GM19395 (cell line): ENCODE data around the gene PDE6B.
A peak's percentile ranks its signal among the peaks of the same experiment; 100 is the strongest.
"Not testable (repeated sequence)": the region's sequence is repeated elsewhere in the genome, so short reads cannot be mapped to it uniquely, and the experiment has no call there.

Source experiments
- ATAC-seq: cut with Tn5 transposase; IDR thresholded peaks from one replicate; pipeline ENCODE4 v1.9.1; 2021; ENCODE audit warnings: mild to moderate bottlenecking, moderate library complexity; ENCODE audit not compliant: unreplicated experiment

The PDE6B gene

GRCh38 chr4:667545-667925, 42.2 kb downstream of the PDE6B start:
- ATAC-seq: no peak

DNA sequence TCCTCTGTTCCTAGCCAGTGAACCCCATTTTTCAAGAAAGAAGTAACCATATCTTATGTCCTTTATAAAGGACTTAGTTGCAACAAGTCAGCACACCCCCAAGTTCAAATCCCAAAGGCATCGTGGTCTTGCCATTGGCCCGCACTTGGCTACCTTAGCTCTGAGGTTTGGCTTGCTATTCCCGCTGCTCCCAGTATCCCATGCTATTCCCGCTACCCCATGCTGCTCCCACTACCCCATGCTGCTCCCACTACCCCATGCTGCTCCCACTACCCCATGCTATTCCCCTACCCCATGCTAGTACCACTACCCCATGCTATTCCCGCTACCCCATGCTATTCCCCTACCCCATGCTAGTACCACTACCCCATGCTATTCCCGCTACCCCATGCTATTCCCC, 42.8 kb downstream of the PDE6B start:
- ATAC-seq: not testable (repeated sequence)

- not testable (repeated sequence) for ATAC-seq
Observed at GRCh38 chr4:669806-670559, 44.6 kb downstream of the PDE6B start.

GRCh38 chr4:671769-672168, 46.4 kb downstream of the PDE6B start:
- ATAC-seq: no peak

DNA sequence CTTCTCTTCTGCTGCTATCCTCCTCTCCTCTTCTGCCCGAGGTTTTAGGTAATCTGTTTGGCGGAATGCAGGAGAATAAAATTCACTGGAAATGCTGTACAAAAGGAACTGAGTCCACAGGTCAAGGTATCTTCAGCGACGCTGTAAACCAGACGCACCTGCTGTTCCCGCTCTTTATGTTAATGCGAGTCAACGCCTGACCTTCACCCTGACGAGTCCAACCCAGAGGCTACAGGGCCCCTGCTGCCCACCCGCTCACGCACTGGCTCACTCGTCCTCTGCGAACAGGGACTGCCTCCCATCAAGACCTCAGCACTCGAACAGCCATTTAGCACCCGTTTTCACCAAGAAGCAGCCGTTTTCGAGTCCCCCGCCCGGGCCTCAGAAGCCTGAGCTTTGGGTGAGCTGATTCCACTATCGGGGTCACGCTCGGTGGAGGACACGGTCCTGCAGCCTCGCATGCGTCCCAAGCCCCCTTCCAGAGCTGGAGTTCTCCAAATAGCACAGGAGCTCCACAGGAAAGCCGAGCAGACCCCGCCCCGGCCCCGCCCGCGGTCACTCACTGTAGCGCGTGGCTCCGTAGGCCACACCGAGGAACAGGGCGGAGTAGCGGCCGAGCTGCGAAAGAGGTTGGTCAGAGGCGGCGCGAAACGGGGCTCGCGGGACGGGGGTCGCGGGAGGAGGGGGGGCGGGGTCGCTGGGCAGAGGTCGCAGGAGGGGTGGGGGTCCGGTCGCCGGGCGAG, 48.1 kb downstream of the PDE6B start:
- no peak for ATAC-seq

GRCh38 chr4:674172-675035, 49.0 kb downstream of the PDE6B start, which contains the start of the genes ATP5ME and MYL5:
ATP5ME (minus strand) TSS chr4:674276; CDS start chr4:674247, 29 bp downstream.
MYL5 (plus strand) TSS chr4:674542; CDS start chr4:678027, 3,485 bp downstream.
- peak; percentile 76 for ATAC-seq

GRCh38 chr4:675036-675882, 49.9 kb downstream of the PDE6B start:
- peak; percentile 6 for ATAC-seq

DNA sequence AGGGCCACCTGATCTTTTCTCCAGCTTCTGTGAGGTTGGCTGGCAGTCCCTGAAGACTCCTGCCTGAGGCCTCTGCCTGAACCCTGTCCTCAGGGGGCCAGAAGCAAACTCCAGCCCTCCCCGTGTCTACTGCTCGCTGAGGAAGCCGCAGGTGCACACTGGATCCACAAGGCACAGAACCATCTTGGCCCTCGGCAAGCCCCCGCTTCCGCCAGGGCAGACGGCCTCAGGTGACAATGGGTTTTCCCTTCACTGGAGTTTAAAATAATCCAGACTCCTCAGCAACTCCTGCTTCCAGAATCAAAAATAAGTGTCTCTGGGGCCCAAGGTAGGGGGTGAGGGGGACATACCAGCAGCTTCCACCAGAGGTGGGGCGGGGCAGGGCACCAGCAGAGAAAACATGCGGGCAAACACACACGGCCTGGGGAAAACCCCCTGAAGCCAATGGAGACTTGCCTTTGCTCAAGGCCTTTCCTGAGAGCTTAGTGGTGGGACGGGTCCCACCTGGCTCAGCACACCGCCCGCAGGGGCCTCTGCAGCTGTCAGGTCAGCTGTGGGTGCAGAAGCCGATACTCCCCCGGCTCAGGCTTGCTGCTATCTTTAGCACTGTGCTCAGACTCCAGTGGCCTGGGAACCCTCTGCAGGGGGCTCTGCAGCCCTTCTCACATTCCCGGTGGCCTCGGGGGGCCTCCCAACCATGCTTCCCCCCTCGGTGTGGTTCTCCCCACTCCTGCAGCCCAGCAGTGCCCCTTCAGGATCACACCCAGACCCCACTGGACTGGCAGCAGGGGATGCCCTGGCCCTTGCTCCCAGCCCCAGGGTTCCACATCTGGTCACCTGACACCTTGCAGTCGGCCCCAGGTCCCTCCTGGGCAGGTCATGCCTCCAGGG, 50.9 kb downstream of the PDE6B start:
- peak; percentile 44 for ATAC-seq

DNA sequence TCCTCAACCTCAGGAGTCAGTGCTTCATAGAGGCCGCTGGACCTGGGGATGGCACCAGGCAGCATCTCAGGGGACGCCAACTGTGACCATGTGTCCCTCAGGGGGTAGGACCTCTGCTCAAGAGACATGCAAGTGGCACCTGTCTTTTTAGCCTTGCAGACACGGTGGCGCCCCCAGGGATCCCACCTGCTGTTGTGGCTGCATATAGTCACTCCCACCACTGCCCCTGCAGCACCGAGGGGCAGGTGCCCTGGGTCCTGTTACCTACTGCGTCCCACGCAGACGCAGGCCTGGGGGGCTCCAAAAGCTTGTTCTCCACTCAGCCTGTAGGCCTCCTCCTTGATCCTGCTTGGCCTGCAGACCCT, 51.5 kb downstream of the PDE6B start:
- ATAC-seq: no peak

GRCh38 chr4:677431-678293, 52.3 kb downstream of the PDE6B start:
- no peak for ATAC-seq

DNA sequence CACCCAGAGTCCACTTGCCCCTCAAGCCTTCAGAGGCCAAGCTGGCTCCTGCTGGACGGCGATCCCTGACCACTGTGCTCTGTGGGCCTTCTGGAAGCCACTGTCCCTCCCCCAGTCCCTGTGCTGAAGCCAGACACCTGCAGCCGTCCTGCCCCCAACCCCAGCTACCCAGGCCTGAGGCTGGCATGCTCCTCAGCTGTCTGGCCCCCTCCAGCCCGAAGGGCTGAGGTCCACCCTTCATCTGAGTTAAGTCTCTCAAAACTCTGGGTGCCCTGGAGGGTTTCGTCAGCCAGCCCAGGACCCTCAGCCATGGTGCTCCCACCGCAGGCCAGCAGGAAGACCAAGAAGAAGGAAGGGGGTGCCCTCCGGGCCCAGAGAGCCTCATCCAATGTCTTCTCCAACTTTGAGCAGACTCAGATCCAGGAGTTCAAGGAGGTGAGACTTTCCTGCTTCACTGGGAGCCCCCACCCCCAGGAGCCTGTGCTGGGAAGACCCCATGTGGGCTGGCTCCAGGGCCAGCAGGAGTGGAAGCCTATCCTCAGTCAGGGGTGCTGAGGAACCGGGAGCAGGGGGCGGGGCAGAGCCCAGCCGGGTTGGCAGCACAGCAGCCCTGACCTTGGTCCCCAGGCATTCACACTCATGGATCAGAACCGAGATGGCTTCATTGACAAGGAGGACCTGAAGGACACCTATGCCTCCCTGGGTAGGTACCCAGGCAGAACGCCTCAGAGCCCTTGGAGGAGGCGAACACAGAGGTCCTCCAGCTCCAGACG, 53.1 kb downstream of the PDE6B start:
- ATAC-seq: no peak

GRCh38 chr4:679104-679481, 53.7 kb downstream of the PDE6B start:
- no peak for ATAC-seq

DNA sequence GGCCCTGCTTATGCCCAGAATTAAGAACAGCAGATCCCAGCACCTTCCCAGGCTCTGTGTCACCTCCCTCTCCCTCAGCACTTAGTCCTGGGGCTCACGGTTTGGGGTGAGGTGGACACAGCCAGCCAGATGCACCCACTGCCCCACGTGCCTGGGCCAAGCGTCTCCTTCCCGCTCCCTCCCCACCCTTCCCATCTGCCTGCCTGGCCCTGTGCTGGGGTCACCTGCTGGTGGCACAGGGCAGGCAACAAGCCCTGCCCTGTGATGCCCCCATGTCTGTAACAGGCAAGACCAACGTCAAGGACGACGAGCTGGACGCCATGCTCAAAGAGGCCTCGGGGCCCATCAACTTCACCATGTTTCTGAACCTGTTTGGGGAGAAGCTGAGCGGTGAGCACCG, 54.3 kb downstream of the PDE6B start:
- ATAC-seq: no peak

- no peak for ATAC-seq
Observed at GRCh38 chr4:680091-680490, 54.7 kb downstream of the PDE6B start.

- no peak for ATAC-seq
Observed at GRCh38 chr4:680551-680927, 55.2 kb downstream of the PDE6B start.

- no peak for ATAC-seq
Observed at GRCh38 chr4:680928-681645, 55.7 kb downstream of the PDE6B start.
